ENCODE results near the gene C3orf80. TPM values are rescaled to one million over a fixed set of nuclear protein-coding genes. Genes with fewer than 3 reads are reported as not detected.

C3orf80 gene
- total RNA-seq, 5 donors from 2014 or later (not counting 1 experiment from before 2014, with no cell fraction given): 0.13 to 0.35 (median 0.33) TPM; not detected in 2

- Mint-ChIP-seq H3K4me1 (peaks cover 0 to 7% (median 6%) of the 10 kb centered on the region in 3 donors), H3K9me3 (no peaks in the 10 kb centered on the region), H3K36me3 (peaks cover 37% of the 10 kb centered on the region), H3K27ac (no peak overlapping the region), H3K27me3 (no peaks in the 10 kb centered on the region), H3K4me3 (no peak overlapping the region)
- H3K27me3 ChIP-seq (replicated peaks in 1 of 2; ENCODE audit: control insufficient read depth in 2 of 2, extremely low read depth in 1 of 2, insufficient read depth in 2 of 2, low read length in 1 of 2): no peaks in the 10 kb centered on the region
- DNase-seq (no peak), ATAC-seq (replicated peaks in 1 of 4) (no peak)
- peaks cover 0 to 5% of the 10 kb centered on the region in 2 donors for H3K36me3 ChIP-seq (ENCODE audit: control insufficient read depth in 2 of 2, extremely low read depth in 1 of 2, insufficient read depth in 1 of 2, low read length in 1 of 2)
- ChIA-PET POLR2A (no interaction called here), CTCF (no interaction called here)
- no peak overlapping the region for H3K27ac ChIP-seq (ENCODE audit: low read length)
- WGBS (ENCODE audit: insufficient coverage): 97% methylated on average over 3 of the region's 7 CpGs
- H3K4me3 ChIP-seq (ENCODE audit: control insufficient read depth in 1 of 2, extremely low read depth in 1 of 2, low read length in 1 of 2): no peak overlapping the region
- H3K9me3 ChIP-seq: no peaks in the 10 kb centered on the region
- no peaks in the 10 kb centered on the region for H3K4me1 ChIP-seq (ENCODE audit: control insufficient read depth in 1 of 2, extremely low read depth in 1 of 2, insufficient read depth in 2 of 2, low read length in 2 of 2)
These were observed 35.5 kb downstream of the C3orf80 start for GRCh38 chr3:160260587-160261270.

- Histone ChIP-seq H3K36me3 (ENCODE audit: control insufficient read depth in 2 of 2, extremely low read depth in 1 of 2, insufficient read depth in 1 of 2, low read length in 1 of 2) (peaks cover 0 to 7% of the 10 kb centered on the region in 2 donors), H3K9me3 (no peaks in the 10 kb centered on the region), H3K27me3 (replicated peaks in 1 of 2; ENCODE audit: control insufficient read depth in 2 of 2, extremely low read depth in 1 of 2, insufficient read depth in 2 of 2, low read length in 1 of 2) (no peaks in the 10 kb centered on the region), H3K4me3 (ENCODE audit: control insufficient read depth in 1 of 2, extremely low read depth in 1 of 2, low read length in 1 of 2) (no peak overlapping the region), H3K4me1 (ENCODE audit: control insufficient read depth in 1 of 2, extremely low read depth in 1 of 2, insufficient read depth in 2 of 2, low read length in 2 of 2) (no peaks in the 10 kb centered on the region), H3K27ac (ENCODE audit: low read length) (no peak overlapping the region)
- H3K9me3 Mint-ChIP-seq: no peaks in the 10 kb centered on the region
- no peak overlapping the region for H3K4me3 Mint-ChIP-seq
- WGBS (ENCODE audit: insufficient coverage): no CpG with 5 or more reads among the region's 2 CpGs
- CTCF ChIA-PET: interaction anchor here in 1 of 2 donors (0.8 kb wide), 1 partner anchor 12 kb away, joined by 8 read pairs; no protein-coding TSS in a partner anchor
- DNase-seq: no peak
- H3K27ac Mint-ChIP-seq: no peak overlapping the region
- peaks cover 0 to 7% (median 6%) of the 10 kb centered on the region in 3 donors for H3K4me1 Mint-ChIP-seq
- POLR2A ChIA-PET: no interaction called here
- H3K36me3 Mint-ChIP-seq: peaks cover 34% of the 10 kb centered on the region
- H3K27me3 Mint-ChIP-seq: no peaks in the 10 kb centered on the region
- ATAC-seq (replicated peaks in 1 of 4): no peak
These were observed 39.9 kb downstream of the C3orf80 start for GRCh38 chr3:160265088-160265487.

Other genes with a start within 250 kb of the C3orf80 start
- 1 to 10 TPM in 2 of 5 donors, under 1 TPM in 3; 0.57 to 3.1 (median 0.69) TPM for gene IL12A, start 236.6 kb upstream of the C3orf80 start, total RNA-seq
- 10 to 100 TPM; 22.5 to 34.2 (median 26.4) TPM for gene IFT80, start 173.8 kb downstream of the C3orf80 start, total RNA-seq
- gene SMC4, start 174.2 kb downstream of the C3orf80 start, total RNA-seq: 10 to 100 TPM; 41.9 to 63.1 (median 51.2) TPM
- 10 to 100 TPM; 14.5 to 25.2 (median 17.7) TPM for gene TRIM59, start 224.4 kb downstream of the C3orf80 start, total RNA-seq

All from T-cell (primary cell).